HG03558 (cell line): ENCODE results near the gene USHBP1.

Source experiments
- ATAC-seq: cut with Tn5 transposase; IDR thresholded peaks from one replicate; pipeline ENCODE4 v1.9.1; 2021; ENCODE audit warnings: moderate number of reproducible peaks; ENCODE audit not compliant: unreplicated experiment; ENCODE audit errors: extremely low read depth

The USHBP1 gene

DNA sequence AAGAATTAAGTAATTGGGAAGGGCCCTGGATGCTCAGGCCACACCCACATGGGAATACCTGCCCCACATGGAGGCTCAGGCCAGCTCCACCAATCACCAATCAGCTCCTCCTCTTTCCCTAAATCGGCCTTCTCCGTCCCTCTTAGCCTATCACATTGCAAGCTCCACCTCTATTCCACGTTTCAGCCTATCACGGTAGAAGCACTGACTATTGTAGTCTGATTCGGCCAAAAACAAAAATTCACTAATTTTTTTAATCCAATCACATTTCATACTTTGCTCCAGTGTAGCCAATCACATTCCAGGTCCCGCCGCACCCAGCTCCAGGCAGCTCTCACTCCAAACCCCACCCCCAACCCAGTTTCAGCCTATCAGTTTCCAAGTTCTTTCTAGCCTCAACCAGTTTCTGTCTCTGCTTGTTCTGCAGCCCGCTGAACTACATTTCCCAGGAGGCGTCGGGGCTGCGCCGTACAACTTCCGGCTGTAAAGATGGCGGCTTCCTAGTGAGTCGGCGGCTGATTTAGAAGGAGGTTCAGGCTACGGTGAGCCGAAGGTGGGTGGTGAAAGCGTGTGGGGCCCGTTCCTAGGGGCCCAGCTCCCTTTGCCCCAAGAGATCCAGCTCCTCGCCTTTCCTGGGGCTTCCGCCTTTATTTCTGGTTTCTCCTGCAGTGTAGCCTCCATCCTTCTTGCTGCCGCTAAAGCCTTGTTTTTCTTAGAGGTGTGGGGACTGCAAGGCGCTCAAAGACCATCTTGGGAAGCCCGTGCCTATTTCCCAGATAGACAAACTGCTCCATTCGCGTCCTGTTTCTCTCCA, 2.6 kb upstream of the USHBP1 start, which contains the start of gene BABAM1:
Gene BABAM1, plus strand, starts transcription at position 469 of the 814 bp plus-strand sequence. CDS start 1,364 bp downstream, outside the sequence.
- ATAC-seq: peak; percentile 83

DNA sequence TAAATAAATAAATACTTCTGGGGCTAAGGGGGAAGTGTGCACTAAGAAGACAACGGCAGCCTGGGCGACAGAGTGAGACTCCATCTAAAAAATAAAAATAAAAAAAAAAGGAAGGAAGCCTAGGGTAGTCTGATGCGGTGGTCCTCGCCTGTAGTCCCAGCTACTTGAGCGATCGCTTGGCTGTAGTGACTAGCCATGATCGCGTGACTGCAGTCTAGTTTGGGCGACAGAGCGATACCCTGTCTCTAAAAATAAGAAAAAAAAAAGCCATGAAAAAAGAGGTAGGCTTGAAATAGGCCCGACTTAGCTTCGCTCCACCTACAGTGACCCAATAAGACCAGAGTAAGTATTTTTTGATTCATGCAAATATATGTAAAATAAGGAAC, 2.0 kb upstream of the USHBP1 start:
- peak; percentile 6 for ATAC-seq

DNA sequence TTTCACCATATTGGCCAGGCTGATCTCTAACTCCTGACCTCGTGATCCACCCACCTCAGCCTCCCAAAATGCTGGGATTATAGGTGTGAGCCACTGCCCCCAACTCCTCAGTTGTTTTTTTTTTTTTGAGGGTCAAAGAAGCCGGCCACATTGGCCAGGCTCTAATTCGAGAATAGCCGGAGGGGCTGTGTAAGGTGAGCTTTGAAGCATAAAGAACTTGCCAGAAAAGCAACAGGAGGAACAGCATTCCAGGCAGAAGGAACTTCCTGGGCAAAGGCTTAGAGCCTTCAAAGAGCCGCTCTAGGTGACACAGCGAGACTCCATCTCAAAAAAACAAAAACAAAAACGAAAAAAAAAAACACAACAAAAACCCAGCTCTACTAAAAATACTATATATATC, 1.5 kb upstream of the USHBP1 start:
- ATAC-seq: no peak

DNA sequence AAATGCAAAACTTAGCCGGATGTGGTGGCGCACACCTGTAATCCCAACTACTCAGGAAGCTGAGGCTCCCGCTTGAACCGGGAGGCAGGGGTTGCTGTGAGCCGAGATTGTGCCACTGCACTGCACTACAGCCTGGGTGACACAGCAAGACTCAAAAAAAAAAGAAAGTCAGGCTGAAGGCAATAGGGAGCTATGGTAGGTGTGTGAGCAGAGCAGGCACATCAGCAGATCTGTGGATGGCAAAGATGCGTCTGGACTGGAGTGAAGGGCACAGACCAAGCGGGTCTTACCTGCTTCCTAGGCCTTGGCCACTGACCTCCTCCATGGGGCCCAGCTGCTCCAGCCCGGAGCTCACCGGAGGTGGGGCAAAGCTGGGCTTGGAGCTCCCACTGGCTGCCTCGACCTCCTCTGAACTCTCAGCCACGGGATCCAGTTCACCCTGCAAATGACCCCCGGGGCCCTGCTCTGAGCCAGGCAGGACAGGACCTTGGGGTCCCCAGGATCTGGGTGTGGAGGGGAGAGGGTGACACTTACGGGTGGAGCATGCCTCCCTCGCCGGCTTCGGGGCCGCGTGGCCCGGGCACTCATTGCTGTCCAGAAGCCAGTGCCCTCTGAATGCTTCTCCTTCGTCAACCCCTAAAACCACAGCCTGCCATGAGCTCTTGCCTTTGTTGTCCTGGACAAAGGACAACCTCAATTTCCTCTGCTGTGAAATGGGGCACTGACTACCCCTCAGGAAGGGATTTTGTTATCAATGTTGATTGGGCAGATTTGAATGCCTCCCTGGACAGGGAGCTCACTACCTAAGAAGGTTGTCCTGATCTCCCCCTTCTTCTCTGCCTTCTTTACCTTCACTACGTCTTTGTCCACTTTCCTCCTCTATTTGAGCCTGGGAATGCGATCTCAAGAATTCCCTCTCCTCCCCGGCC, 569 bp downstream of the USHBP1 start:
- no peak for ATAC-seq

DNA sequence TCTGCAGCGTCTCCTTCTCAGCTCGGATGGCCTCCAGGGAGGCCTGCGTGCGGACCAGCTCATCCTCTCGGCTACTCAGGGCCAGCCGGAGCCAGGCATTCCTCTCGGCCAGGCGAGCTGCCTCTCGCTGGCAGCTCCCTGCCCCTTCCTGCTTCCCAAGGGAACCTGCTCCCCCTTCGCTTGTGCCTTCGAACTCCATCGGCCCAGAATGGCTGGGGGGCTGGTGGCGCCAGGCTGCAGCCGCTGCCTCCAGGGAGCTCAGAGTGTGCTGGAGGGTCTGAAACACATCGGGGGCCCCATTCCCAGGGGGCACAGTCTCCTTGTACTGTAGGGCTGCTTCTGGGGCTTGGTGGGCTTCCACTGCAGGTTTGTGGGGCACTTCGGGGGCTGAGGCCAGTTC, 2.0 kb downstream of the USHBP1 start:
- no peak for ATAC-seq

DNA sequence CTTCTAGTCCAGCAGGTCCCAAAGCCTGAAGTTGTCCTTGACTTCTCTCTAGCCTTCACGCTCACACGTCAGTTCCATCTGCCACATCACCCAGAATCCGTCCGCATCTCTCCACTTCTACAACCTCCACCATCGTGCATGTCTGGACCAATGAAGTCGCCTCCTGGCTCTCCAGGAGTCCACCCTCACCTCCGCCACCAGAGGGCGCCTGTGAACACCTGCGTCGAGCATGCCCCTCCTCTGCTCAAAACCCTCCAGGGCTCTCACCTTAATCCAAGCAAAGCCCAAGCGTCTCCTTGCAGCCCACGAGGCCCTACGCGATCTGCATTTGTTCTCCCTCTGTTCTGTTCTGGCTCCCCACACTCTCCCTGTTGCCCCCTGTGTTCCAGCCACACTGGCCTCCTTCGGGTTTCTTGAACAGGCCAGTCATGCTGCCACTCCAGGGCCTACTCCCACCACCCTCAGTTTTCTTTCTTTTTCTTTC, 3.7 kb downstream of the USHBP1 start:
- ATAC-seq: no peak

DNA sequence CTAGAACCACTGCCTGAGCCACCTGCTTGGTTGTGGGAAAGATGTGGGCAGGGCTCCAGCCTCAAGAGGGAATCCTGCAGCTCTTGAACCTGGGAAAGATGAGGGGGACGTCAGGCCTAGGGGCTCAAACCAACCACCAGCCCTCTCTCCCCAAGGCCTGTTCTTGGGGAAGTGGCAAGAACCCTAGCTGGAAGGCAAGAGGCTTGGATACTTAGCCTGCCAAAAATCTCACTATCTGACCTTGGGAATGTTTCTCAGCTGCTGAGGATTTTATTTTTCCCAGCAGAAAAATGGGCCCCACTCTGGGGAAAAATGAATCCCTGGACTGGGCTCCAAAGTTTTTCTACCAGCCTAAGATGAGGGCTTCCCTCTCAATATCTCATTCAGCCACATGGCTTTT, 4.6 kb downstream of the USHBP1 start:
- no peak for ATAC-seq

DNA sequence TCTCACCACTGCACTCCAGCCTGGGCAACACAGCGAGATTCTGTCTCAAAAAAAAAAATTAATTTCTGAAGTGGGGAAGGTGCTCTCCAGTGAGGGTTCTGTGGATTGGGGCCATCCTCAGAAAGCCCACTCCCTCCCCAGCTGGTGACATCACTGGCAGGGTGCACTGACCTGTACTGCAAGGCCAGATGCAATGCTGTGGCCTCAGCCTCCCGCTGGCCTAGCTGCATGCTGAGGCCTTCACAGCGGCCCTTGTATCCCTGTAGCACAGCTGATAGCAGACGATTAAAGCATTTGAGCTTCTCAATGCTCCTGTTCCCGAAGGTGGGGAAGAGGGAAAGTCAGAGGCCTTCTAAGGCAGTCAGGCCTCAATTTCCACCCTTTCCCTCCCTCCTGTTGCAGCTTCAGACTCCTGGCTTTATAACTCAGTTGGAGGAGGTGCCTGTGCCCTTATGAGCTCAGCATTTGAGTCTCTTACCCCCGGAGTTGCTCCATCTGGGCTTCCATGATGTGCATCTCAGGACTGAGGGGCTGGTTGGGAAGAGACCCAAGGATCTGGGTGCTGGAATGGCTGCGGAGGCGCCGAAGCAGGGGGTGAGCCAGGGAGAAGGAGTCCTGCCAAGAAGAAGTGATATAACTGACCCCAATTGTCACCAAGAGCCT, 5.3 kb downstream of the USHBP1 start:
- no peak for ATAC-seq

DNA sequence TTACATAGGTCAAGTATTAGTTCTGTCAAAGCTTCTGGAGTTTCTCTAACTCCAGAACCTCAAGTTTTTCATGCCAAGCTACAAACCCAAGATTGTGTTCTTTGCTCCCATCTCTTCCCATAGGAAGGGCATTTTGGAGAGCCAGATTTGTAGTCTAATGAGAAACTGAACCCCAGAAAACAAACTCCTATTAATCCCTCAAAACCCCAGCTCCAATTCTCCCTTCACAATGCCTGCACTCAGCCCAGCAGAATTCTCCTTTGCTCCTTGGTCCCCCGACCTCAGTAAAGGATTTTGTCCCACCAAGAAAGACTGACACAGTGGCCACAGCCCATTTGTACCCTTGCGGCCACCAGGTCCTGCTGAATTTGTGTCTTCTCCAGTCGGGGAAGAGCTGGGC, 8.4 kb downstream of the USHBP1 start:
- no peak for ATAC-seq

DNA sequence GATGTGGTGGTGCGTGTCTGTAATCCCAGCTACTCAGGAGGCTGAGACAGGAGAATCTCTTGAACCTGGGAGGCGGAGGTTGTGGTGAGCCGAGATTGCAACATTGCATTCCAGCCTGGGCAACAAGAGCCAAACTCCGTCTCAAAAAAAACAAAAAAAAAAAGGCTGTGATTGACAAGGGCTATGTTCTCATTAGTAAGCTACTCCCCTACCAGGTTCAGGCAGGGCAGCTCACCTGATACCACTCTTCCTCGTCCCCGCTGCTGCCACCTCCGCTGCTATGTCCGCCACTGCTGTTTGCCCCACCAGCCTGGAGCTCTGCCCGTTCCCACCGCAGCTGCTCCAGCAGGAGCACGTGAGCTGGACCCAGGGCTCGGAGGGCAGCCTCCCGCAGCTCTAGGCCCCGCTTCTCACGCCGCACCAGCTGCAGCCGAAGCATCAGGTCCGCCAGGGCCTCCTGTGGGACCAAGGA, 9.4 kb downstream of the USHBP1 start:
- no peak for ATAC-seq

DNA sequence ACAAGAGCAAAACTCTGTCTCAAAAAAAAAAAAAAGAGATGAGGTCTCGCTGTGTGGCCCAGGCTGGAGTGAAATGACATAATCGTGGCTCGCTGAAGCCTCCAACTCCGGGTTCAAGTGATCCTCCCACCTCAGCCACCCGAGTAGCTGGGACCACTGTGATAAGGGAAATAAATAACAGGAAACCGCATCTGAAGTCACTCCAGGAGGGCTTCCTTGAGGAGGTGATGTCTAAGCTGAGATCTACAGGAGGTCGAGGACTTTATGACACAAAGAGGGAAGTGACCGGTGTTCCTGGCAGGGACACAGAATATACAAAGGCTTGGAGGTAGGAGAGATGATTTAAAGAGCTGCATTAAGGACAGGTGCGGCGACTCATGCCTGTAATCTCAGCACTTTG, 9.9 kb downstream of the USHBP1 start:
- ATAC-seq: no peak

DNA sequence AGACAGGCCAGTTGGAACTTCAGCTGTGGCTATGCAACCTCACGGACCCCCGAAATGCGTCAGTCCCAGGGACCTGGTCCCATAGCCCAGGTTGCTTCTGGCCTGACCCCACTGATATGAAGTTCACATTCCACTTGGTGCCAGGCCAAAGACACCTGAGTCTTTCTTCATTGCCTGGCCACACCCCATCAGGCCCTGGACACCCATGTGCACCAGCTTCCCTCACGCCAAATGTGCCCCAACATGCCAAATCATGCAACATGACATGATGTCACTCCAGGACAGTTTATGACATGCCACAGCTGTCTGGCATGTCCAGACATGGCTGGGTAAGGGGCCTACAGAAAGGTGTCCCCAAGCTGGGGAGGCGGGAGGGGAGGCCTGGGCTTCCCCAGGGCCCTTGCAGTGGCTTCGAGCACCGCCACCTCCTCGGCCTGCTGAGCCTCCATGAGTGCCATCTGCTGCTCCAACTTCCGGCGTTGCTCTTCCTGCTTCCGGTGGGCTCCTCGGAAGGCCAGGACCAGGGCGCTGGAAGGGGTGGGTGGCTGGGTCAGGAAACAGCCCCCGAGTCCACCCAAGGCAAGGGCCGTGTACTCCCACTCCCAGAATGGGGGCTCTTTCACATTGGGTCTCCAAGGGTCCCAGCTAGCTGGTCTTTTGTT, 14.5 kb downstream of the USHBP1 start:
- ATAC-seq: no peak

DNA sequence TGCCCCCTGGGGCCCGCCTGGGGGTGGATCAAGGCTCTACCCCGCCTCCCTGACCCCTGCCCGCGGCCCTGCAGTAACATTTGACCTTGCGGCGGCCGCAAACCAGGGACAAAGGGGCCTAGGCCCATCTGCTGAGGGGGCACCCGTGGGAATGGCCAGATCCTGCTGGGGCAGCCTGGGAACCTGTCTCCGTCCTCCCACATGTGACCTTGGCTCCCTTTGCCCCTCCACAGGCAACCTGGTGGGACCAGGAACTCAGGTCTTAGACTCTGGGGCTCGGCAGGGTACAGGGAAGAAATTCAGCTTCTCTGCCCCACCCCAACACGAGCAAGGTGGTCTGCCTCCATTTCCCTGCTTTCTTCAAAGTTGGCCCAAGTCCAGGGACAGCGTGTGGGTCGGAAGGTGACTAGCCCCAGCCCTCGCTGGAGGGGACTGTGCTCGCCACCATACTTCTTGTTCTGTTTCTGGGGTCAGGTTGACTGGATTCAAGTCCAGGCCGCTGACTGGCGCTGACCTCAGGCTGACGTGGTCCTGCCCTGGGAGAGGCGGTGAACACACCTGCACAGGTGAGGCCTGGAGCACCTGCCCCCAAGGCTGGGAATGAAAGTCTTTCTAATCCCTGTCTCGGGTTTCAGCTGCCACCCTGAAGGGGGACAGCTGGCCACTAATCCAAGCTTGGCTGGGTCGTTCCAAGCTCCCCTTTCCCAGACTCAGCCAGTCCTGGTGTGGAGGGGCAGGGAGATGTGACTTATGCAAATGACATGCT, 16.4 kb downstream of the USHBP1 start:
- no peak for ATAC-seq

DNA sequence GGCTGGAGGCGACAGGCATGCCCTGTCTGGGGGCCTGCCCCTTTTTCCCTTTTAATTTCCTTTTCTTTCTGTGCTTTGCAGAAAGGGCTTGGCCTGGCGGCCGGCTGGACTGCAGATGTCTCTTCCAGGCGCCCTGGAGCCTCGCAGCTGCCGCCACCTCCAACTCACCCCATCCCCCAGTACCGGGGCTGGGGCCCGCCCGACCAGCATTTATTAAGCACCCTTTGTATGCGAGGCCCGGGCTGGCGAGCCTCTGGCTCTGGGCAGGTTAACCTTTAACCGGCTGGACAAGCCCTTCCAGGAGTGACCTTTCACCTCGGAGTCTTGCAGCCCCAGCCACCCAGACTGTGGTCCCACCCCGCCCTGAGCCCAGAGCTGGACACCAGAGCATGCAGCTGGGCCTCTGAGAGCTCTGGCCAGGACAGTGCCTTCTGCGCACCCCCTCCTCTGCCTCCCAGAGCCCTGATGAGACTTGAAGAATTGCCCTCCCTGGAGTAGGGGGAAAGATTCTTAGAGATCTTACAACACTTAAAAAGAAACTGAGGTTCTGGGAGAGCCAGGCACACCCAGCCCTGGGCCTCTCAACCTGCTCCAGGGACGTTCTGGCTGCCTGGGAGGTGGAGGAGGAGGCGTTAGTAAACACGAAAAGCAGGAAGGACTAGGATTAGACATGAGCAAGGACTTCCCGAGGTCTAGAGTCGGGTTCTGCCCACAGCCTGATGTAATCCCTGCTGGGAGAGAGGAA, 17.7 kb downstream of the USHBP1 start:
- no peak for ATAC-seq

DNA sequence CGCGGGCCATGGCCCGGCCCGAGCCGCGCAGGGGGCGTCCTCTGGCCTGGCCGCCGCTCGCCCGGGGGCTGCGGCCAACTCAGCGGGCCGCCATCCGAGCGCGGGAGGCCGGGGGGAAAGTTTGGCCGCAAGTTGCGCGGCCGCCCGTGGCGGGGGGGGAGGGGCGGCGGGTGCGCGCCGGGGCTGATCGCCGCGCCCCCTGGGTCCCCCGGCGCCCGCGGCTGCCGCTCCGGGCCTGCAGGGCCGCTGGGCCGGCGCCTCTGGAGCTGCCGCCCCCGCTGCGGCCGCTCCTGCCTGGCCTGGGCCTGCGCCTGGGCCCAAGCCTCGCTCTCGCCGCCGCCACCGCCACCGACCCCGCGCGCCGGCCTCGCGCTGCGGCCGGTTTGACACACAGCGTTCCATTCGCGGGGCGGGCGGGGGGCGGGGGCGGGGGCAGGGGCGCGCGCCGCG, 19.0 kb downstream of the USHBP1 start, which contains the start of gene NR2F6:
Gene NR2F6, minus strand, starts transcription at position 385 of the 450 bp plus-strand sequence. CDS start 699 bp downstream, outside the sequence.
- no peak for ATAC-seq

DNA sequence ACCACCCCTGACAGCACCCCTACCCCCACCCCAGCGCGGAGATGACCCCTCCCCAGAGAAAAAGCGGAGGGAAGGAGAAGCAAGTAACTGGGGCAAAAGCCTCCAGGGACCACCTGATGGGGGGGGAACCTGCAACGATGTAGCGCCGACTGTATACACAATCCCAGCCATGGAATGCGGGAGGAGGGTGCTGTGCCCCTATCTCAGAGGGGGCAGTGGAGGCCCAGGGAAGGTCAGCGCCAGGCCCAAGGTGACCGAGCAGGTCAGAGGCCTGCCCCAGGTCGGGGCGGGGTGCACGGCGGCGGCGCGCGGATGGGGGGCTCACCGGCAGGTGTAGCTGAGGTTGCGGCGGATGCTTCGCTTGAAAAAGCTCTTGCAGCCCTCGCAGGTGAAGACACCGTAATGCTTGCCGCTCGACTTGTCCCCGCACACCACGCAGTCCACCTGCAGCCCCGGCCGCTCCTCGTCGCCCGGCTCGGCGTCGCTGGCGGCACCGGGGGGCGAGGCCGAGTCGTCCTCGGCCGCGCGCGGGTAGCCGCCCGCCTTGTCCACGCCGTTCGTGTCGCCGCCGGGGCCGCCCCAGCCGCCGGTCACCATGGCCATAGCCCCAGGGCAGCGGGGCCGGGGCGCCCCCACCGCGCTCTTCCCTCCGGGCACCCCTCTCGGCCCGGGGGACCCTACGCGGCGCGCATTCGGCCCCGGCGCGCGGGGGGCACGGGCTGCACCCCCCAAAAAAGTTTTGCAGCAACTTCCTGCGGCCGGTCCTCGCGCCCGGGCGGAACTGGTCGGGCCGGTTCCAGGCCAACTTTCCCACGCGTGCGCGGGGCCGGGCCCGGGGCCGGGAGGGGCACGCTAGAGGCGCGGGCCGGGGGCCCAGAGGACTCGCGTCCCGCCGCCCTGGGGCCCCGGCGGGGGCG, 19.7 kb downstream of the USHBP1 start:
- no peak for ATAC-seq
